HEK293T (cell line): Measurements from ENCODE around the gene SETDB2.

ENCODE experiments used
- CTCF ChIA-PET: fragments of 350-600 bp; formaldehyde crosslinking; extraction: SDS; loops from one replicate; lab custom pipeline; 2021; ENCODE audit warnings: antibody characterized with exemption, inconsistent platforms; lab: Yijun Ruan, JAX
- POLR2A ChIA-PET: fragments of 350-600 bp; formaldehyde crosslinking; extraction: SDS; loops from one replicate; lab custom pipeline; 2020; ENCODE audit warnings: antibody characterized with exemption, inconsistent platforms; lab: Yijun Ruan, JAX
- DNase-seq: peaks from one replicate; pipeline ENCODE4 v3.0.0; 2012; ENCODE audit warnings: mixed read lengths; ENCODE audit errors: extremely low spot score
- BHLHE40 ChIP-seq: fragments of 450-650 bp; IDR thresholded peaks from 2 replicates; pipeline ENCODE4 v1.6.1; 2016; ENCODE audit warnings: mild to moderate bottlenecking, moderate library complexity, borderline replicate concordance
- CTBP1 ChIP-seq: fragments of 450-650 bp; IDR thresholded peaks from 2 replicates; pipeline ENCODE4 v1.6.1; 2016; ENCODE audit warnings: borderline replicate concordance
- FOXA1 ChIP-seq: fragments of 450-650 bp; IDR thresholded peaks from 2 replicates; pipeline ENCODE4 v1.6.1; 2016; ENCODE audit warnings: mild to moderate bottlenecking
- FOXM1 ChIP-seq: fragments of 450-650 bp; IDR thresholded peaks from 2 replicates; pipeline ENCODE4 v1.6.1; 2017; ENCODE audit warnings: mild to moderate bottlenecking, borderline replicate concordance
- HDGF ChIP-seq: fragments of 450-650 bp; IDR thresholded peaks from 2 replicates; pipeline ENCODE4 v1.6.1; 2017; ENCODE audit warnings: antibody characterized with exemption, borderline replicate concordance
- LEF1 ChIP-seq: fragments of 450-650 bp; IDR thresholded peaks from 2 replicates; pipeline ENCODE4 v1.6.1; 2017; ENCODE audit warnings: mild to moderate bottlenecking, borderline replicate concordance
- SP1 ChIP-seq: fragments of 450-650 bp; IDR thresholded peaks from 2 replicates; pipeline ENCODE4 v1.6.1; 2017
- TARDBP ChIP-seq: fragments of 450-650 bp; IDR thresholded peaks from 2 replicates; pipeline ENCODE4 v1.6.1; 2016
- ZNF384 ChIP-seq: fragments of 450-650 bp; IDR thresholded peaks from 2 replicates; pipeline ENCODE4 v1.6.1; 2016

SETDB2 gene

GRCh38 chr13:49543656-49544055 is 99.6 kb downstream of the SETDB2 start:
- TF ChIP-seq FOXM1 (no peak), BHLHE40 (no peak), SP1 (no peak), TARDBP (no peak), LEF1 (no peak), HDGF (no peak), CTBP1 (no peak), FOXA1 (no peak), ZNF384 (no peak)
- POLR2A ChIA-PET: no interaction called here
- CTCF ChIA-PET: no interaction called here

More at GRCh38 chr13:49543656-49544055, 99.6 kb downstream of the SETDB2 start:
- no peak for DNase-seq
